Stimulated activated CD4-positive, alpha-beta T cell treated with anti-CD3 and anti-CD28 coated beads, Interleukin-2, amount 100 ng/mL, for 4 hours (primary cell): Measurements from ENCODE around the gene BRD7.

Experiments used
- DNase-seq: peaks from one replicate; pipeline ENCODE4 v3.0.0-alpha.2; 2020; ENCODE audit warnings: low read depth

BRD7 gene

DNA sequence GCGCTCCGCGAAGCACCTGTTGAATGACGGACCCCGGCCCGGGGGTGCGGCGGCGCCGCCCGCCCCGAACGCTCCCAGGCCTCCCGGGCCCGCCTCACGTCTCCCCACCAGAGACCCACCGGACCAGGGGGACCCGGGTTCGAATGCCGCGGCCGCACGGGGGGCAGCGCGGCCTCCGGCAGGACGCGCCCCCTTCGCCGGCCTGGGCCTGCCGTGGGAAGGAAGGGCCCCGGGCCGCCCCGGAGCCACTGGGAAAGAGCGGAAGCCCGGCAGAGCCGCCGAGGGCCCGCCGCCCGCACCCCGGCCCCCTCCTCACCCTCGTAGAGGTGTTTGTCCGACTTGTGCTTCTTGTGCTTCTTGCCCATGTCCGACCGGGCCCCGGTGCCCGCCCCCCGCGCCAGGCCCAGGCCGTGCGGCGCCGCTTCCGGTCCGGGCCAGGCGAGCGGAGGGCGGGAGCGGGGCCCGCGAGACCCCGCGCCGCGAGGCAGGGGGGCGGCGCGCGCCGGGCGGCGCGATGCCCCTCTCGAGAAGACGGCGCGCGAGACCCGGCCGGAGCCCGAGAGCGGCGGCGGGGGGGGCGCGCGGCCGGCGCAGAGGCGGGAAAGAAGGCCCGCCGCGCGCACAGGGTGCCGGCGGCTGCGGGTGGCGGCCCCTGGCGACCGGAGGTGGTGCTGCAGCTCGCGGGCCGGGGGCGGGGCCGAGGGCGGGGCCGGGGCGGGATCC lies at the start of gene BRD7:
Gene BRD7 (minus strand): TSS at position 579 of the 723 bp plus-strand sequence. CDS start 214 bp downstream, at position 365.
- DNase-seq: peak; percentile 47

DNA sequence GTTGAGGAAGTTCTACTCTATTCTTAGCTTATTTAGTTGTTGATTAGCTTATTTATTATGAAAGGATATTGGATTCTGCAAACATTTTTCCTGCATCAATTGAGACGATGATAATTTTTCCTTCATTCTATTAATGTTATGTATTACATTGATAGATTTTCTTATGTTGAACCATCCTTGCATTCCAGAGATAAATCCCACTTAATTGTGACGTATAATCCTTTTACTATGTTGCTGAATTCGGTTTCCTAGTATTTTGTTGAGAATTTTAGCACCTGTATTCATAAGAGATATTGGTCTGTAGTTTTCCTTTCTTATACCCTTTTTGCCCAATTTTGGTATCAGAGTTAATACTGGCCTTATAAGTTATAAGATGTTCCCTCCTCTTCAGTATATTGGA lies 47.6 kb upstream of the BRD7 start:
- no peak for DNase-seq

- no peak for DNase-seq
These were observed 45.4 kb upstream of the BRD7 start for GRCh38 chr16:50414152-50414551.

- DNase-seq: no peak
These were observed 42.2 kb upstream of the BRD7 start for GRCh38 chr16:50411034-50411433.

- DNase-seq: no peak
These were observed 39.3 kb upstream of the BRD7 start for GRCh38 chr16:50408001-50408561.

GRCh38 chr16:50407351-50407750 lies 38.6 kb upstream of the BRD7 start:
- no peak for DNase-seq

DNA sequence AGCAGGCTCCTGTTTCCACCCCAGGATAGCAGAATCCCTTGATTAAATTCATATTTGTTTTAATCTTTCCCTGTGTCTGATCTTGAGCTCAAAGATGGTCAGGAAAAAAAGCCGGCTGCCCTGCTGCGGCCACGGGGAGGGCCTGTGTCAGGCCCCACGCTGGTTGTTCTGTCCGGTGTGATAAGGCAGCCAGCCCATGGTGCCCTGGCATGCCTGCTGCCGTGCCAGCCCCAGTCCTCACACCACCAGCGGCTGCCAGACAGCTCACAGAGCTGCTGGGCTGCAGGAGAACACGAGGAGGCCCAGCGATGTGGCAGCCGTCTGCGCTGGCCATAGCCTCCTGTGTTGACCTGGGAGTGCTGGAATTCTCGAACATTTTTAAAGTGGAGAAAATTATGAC lies 34.7 kb upstream of the BRD7 start:
- no peak for DNase-seq

DNA sequence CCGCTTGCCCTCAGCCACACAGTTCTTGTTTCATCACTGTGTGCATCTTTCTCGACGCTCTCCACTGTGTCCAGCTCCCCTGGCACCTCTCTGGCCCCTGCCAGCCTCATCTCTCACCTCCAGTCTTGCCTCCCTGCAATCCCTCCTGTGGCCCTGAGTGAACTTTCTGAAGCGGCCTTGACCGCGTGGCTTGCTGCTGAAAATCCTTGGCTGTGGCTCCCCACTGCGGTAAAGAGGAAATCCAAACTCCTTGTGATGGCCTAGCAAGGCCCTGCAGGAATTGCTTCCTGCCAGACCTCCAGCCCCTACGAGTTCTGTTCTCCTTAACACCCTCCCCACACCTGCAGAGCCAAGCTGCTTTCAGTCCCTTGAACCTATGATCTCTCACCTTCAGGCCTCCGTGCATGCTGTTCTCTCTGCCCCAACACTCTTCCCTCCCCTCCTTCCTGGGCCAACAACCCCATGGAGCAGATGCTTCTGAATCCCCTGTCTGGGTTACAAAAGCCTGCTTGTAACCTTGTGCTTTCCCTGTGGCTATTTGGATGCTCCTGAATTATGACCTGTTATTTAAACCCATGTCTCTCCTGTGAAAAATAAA lies 33.6 kb upstream of the BRD7 start:
- DNase-seq: no peak

DNA sequence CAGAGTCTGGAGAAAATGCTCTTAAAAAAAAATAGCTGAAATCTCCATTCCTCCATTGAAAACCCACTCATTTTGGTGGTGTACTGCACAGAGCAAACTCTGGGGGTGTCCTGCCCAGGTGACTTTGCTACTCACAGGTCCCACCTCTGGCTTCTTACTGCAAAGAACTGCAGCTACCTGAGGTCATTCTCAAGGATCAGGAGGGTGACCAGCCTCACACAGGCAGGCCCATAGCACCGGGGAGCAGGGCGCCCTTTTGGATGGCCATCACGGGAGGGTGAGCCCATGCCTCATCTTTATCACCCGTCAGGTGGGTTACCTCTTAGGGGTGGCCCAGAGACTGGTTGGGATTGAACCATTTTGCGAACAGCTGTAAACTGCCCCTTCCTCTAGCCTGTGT lies 32.6 kb upstream of the BRD7 start:
- no peak for DNase-seq

- no peak for DNase-seq
These were observed 32.2 kb upstream of the BRD7 start for GRCh38 chr16:50400967-50401348.

DNA sequence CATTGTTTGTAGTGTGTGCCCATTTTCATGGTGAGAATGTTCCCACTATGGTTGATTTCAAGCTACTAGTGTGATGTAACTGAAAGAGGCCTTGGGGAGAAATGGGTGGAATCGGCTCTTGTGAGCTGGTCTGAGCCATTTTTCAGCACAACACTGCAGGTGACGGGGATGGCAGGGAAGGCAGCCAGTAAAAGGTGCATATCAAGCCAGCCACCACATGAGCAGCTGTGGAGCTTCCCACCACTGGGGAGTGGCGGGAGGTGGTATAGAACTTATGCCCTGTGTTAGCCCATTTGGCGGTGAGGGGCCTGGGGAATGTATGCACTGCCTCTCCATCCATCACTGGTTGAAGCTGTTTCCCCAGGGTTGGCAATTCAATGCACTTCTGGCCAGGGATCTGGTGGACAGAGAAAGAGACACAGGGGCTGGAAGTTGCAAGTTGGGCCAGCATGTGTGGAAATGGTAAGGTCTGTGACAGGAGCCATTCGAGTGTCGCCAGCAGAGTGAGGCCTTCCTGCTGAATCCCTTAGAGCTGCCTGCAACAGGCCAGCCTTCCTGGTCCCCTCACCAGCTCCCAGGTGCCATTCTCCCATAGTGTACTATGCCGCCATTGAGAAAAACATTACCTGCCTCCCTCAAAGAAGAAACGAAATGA lies 31.7 kb upstream of the BRD7 start:
- DNase-seq: no peak

GRCh38 chr16:50399411-50399810 lies 30.6 kb upstream of the BRD7 start:
- no peak for DNase-seq

DNA sequence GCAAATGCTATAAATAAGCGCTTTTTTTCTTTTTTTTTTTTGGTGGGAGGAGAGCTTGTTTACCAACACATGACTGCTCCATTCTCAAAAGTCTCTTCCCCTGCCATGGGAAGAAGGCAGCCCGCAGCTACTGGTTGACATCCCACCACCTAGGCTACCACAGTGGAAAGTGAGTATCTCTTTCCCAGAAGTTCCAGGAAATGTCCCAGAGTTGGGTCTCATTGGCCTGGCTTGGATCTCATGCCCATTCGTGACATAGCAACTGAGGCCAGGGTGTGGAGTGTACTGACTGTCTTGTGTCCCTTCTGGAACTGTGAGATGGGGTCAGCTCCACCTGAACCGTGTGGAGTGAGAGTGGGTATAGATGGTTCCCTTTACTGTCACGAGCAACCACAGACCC lies 29.5 kb upstream of the BRD7 start:
- no peak for DNase-seq

DNA sequence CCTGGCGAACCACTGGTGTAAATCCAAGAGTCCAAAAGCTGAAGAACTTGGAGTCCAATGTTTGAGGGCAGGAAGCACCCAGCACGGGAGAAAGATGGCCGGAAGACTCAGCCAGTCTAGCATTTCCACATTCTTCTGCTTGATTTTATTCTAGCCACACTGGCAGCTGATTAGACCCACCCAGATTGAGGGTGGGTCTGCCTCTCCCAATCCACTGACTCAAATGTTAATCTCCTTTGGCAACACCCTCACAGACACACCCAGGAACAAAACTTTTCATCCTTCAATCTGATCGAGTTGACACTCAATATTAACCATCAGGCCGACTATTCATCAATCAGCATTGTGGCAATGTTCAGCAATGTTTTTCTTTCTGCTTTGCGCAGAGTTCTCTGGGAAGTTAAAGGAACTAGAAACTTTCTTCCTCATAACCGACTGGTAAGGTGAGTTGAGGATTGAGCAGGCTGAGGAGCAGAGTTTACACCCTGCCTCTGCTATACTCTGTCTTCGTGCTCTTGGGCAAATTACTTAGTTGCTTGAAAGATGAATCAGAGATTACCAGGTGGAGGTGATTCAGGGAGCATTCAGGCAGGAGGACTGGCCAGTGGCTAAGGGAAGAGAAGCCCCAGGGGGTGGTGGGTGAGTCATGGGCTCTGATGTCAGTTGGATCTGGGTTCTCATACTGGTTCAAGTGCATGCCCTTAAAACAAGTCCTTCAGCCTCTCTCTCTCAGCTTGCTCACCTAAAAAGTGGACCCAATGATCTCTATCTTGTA lies 28.2 kb upstream of the BRD7 start:
- DNase-seq: no peak

DNA sequence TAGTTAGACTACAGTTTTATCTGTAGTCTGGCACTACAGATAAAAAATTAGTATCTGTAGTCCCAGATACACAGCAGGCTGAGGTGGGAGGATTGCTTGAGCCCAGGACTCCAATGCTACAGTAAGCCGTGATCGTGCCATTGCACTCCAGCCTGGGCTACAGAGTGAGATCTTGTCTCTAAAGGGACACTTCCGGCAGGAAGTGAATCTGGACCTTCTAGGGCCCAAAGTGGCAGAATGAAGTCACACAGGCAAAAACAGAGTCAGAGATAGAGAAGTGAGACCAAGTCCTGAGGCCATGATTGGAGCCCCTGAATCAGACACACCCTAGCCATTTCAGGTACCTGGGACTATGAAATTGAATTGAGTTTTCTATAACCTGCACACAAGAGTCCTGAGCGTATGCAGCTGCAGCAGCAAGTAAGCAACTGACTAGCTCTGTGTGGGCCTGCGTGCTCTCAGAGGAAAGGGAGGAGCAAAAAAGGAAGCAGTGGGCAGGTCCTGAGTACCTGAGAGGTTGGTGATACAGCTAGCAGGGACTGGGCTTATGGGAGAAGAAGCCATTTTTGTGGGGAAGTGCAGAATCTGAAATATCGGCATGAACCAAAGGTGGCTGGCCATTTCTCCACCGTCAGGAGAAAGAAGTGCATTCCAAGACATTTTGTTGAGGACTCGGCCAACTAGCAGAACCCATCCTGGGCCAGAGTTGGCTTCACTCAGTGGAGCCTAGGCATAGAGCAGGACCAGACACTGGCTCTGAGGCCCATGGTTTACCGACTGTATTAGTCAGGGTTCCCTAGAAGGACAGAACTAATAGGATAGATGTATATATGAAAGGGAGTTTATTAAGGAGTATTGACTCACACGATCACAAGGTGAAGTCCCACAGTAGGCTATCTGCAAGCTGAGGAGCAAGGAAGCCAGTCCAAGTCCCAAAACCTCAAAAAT lies 27.2 kb upstream of the BRD7 start:
- no peak for DNase-seq

DNA sequence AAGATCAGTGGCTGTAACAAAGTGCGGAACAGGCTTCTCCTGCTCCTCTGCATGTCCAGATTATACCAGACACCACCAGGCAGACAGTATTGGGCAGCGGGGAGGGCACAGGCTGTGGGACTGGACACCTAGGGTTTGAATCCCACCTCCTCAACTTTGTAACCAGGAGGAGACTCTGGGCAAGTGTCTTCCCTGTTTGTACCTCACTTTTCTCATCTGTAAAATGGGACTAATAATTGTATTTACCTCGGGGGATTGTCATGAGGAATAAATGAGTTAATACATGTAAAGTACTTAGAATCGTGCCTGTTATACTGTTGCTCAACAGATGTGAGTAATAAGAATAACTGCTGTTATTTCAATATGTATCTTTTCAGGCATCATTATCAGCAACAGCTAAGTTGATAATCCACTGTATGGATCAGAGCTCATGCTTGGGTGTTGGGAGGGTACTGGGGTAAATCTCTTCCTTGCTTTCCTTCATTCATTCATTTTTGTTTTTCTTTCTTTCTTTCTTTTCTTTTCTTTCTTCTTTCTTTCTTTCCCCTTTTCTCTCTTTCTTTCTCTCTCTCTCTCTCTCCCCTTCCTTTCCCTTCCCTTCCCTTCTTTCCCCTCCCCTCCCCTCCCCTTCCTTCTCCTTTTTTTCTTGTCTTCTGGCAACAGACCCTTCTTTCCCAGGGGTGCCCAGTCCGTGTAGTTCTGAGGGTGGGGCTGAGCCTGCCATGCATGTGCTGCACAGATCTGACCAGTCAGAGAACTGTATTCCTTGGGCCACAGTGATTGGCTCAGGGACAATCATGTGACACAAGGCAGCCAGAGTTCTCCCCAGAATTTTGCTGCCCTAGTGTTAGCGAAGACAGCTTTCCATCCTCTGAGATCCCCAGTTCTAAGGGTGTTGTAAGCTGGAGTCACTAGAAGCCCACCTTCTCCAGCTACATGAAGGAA lies 25.3 kb upstream of the BRD7 start:
- no peak for DNase-seq

DNA sequence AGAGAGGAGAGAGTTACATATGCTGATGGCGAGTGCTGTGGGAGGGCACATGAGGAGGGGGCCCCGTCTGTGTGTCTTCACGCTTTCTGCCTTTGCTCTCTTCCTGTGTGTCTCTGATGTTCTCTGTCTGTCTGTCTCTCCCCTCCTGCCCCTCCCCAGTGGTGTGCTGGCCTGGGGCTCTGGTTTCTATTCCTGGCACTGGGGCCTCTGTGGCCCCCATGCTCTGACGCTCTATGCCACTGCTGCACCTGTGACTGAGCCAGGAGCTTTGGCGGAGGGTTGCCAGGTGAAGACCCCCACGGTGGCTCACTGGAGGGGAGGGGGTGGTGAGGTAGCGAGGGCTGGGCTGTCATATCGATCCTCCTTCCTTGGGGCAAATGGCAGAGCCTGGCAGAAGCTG lies 24.6 kb upstream of the BRD7 start:
- no peak for DNase-seq

GRCh38 chr16:50390914-50391716 lies 22.3 kb upstream of the BRD7 start:
- DNase-seq: no peak

DNA sequence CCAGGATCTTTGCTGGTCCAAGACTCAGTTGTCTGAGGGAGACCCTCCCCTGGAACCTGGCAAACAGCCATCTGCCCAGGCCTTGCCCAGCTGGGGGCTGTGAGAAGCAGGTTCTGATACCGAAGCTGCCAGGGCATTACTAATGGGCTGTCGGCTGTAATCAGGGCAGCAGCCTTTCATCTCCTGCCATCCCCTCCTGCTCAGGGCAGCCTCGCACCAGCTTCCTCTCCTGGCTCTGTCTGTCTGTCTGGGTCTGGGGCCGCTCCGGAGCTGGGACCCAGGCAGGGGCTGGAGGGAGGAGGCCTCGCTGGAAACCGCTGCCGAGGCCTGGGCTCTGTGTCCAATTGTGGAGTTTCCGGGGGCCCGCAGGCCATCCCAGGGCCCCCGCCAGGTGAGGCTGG lies 21.6 kb upstream of the BRD7 start:
- DNase-seq: no peak
